ENCODE results near the gene ZNF598.

- TF ChIP-seq CTCF (IDR thresholded peaks at IDR 0.05) = no peak
- TF ChIP-seq POLR2A (IDR thresholded peaks at IDR 0.05) = no peak
These were observed 6.3 kb upstream of the ZNF598 start for GRCh38 chr16:2015947-2016208.
